Measurements from ENCODE around the gene LIMD2.

LIMD2 gene

GRCh38 chr17:63659850-63660249 is 40.1 kb downstream of the LIMD2 start:
- Histone ChIP-seq H3K4me3 (ENCODE audit: low read length in 2 of 2) (no peak overlapping the region), H3K9me3 (ENCODE audit: control insufficient read depth in 2 of 2, low read length in 2 of 2) (no peaks in the 10 kb centered on the region), H3K36me3 (ENCODE audit: control insufficient read depth in 2 of 2, insufficient read depth in 2 of 2, low read length in 2 of 2) (peaks cover 12 to 15% of the 10 kb centered on the region in 2 donors)

GRCh38 chr17:63658366-63658765 is 41.6 kb downstream of the LIMD2 start:
- no peaks in the 10 kb centered on the region for H3K4me1 ChIP-seq (ENCODE audit: control insufficient read depth in 2 of 2, insufficient read depth in 2 of 2, low read length in 2 of 2)
- no peak overlapping the region for H3K27ac ChIP-seq (ENCODE audit: low read depth in 2 of 2, low read length in 2 of 2)
- no peak overlapping the region for H3K4me3 ChIP-seq (ENCODE audit: low read length in 2 of 2)
- peaks cover 10 to 15% of the 10 kb centered on the region in 2 donors for H3K36me3 ChIP-seq (ENCODE audit: control insufficient read depth in 2 of 2, insufficient read depth in 2 of 2, low read length in 2 of 2)
- no peaks in the 10 kb centered on the region for H3K9me3 ChIP-seq (ENCODE audit: control insufficient read depth in 2 of 2, low read length in 2 of 2)
- H3K9ac ChIP-seq (ENCODE audit: low read depth in 1 of 2, low read length in 2 of 2): no peak overlapping the region
- no peaks in the 10 kb centered on the region for H3K27me3 ChIP-seq (ENCODE audit: control insufficient read depth in 2 of 2, insufficient read depth in 2 of 2, low read length in 2 of 2)

More at GRCh38 chr17:63659850-63660249, 40.1 kb downstream of the LIMD2 start:
- Histone ChIP-seq H3K4me1 (ENCODE audit: control insufficient read depth in 2 of 2, insufficient read depth in 2 of 2, low read length in 2 of 2) (no peaks in the 10 kb centered on the region), H3K9ac (ENCODE audit: low read depth in 1 of 2, low read length in 2 of 2) (no peak overlapping the region), H3K27me3 (ENCODE audit: control insufficient read depth in 2 of 2, insufficient read depth in 2 of 2, low read length in 2 of 2) (no peaks in the 10 kb centered on the region), H3K27ac (ENCODE audit: low read depth in 2 of 2, low read length in 2 of 2) (no peak overlapping the region)

GRCh38 chr17:63657786-63658185 is 42.1 kb downstream of the LIMD2 start:
- Histone ChIP-seq H3K27ac (ENCODE audit: low read depth in 2 of 2, low read length in 2 of 2) (no peak overlapping the region), H3K36me3 (ENCODE audit: control insufficient read depth in 2 of 2, insufficient read depth in 2 of 2, low read length in 2 of 2) (peaks cover 12 to 16% of the 10 kb centered on the region in 2 donors), H3K27me3 (ENCODE audit: control insufficient read depth in 2 of 2, insufficient read depth in 2 of 2, low read length in 2 of 2) (no peaks in the 10 kb centered on the region), H3K4me1 (ENCODE audit: control insufficient read depth in 2 of 2, insufficient read depth in 2 of 2, low read length in 2 of 2) (no peaks in the 10 kb centered on the region), H3K4me3 (ENCODE audit: low read length in 2 of 2) (no peak overlapping the region), H3K9ac (ENCODE audit: low read depth in 1 of 2, low read length in 2 of 2) (no peak overlapping the region), H3K9me3 (ENCODE audit: control insufficient read depth in 2 of 2, low read length in 2 of 2) (no peaks in the 10 kb centered on the region)

- H3K36me3 ChIP-seq (ENCODE audit: control insufficient read depth in 2 of 2, insufficient read depth in 2 of 2, low read length in 2 of 2): peaks cover 7 to 8% of the 10 kb centered on the region in 2 donors
- no peaks in the 10 kb centered on the region for H3K4me1 ChIP-seq (ENCODE audit: control insufficient read depth in 2 of 2, insufficient read depth in 2 of 2, low read length in 2 of 2)
- no peak overlapping the region for H3K9ac ChIP-seq (ENCODE audit: low read depth in 1 of 2, low read length in 2 of 2)
- H3K4me3 ChIP-seq (ENCODE audit: low read length in 2 of 2): no peak overlapping the region
- H3K9me3 ChIP-seq (ENCODE audit: control insufficient read depth in 2 of 2, low read length in 2 of 2): no peaks in the 10 kb centered on the region
- H3K27ac ChIP-seq (ENCODE audit: low read depth in 2 of 2, low read length in 2 of 2): no peak overlapping the region
- no peaks in the 10 kb centered on the region for H3K27me3 ChIP-seq (ENCODE audit: control insufficient read depth in 2 of 2, insufficient read depth in 2 of 2, low read length in 2 of 2)
These were observed 46.9 kb downstream of the LIMD2 start for GRCh38 chr17:63653050-63653449.

GRCh38 chr17:63652106-63652505 is 47.8 kb downstream of the LIMD2 start:
- Histone ChIP-seq H3K27me3 (ENCODE audit: control insufficient read depth in 2 of 2, insufficient read depth in 2 of 2, low read length in 2 of 2) (no peaks in the 10 kb centered on the region), H3K27ac (ENCODE audit: low read depth in 2 of 2, low read length in 2 of 2) (no peak overlapping the region), H3K9me3 (ENCODE audit: control insufficient read depth in 2 of 2, low read length in 2 of 2) (no peaks in the 10 kb centered on the region), H3K9ac (ENCODE audit: low read depth in 1 of 2, low read length in 2 of 2) (no peak overlapping the region), H3K4me3 (ENCODE audit: low read length in 2 of 2) (no peak overlapping the region), H3K36me3 (ENCODE audit: control insufficient read depth in 2 of 2, insufficient read depth in 2 of 2, low read length in 2 of 2) (peaks cover 4 to 8% of the 10 kb centered on the region in 2 donors), H3K4me1 (ENCODE audit: control insufficient read depth in 2 of 2, insufficient read depth in 2 of 2, low read length in 2 of 2) (no peaks in the 10 kb centered on the region)

GRCh38 chr17:63649813-63650212 is 50.1 kb downstream of the LIMD2 start:
- Histone ChIP-seq H3K4me3 (ENCODE audit: low read length in 2 of 2) (no peak overlapping the region), H3K27ac (ENCODE audit: low read depth in 2 of 2, low read length in 2 of 2) (no peak overlapping the region), H3K4me1 (ENCODE audit: control insufficient read depth in 2 of 2, insufficient read depth in 2 of 2, low read length in 2 of 2) (peaks cover 2 to 5% of the 10 kb centered on the region in 2 donors), H3K27me3 (ENCODE audit: control insufficient read depth in 2 of 2, insufficient read depth in 2 of 2, low read length in 2 of 2) (no peaks in the 10 kb centered on the region), H3K9me3 (ENCODE audit: control insufficient read depth in 2 of 2, low read length in 2 of 2) (no peaks in the 10 kb centered on the region), H3K9ac (ENCODE audit: low read depth in 1 of 2, low read length in 2 of 2) (no peak overlapping the region), H3K36me3 (ENCODE audit: control insufficient read depth in 2 of 2, insufficient read depth in 2 of 2, low read length in 2 of 2) (peaks cover 12% of the 10 kb centered on the region in 2 donors)

GRCh38 chr17:63647936-63648335 is 52.0 kb downstream of the LIMD2 start:
- Histone ChIP-seq H3K27ac (ENCODE audit: low read depth in 2 of 2, low read length in 2 of 2) (no peak overlapping the region), H3K36me3 (ENCODE audit: control insufficient read depth in 2 of 2, insufficient read depth in 2 of 2, low read length in 2 of 2) (peaks cover 12% of the 10 kb centered on the region in 2 donors), H3K27me3 (ENCODE audit: control insufficient read depth in 2 of 2, insufficient read depth in 2 of 2, low read length in 2 of 2) (no peaks in the 10 kb centered on the region), H3K9me3 (ENCODE audit: control insufficient read depth in 2 of 2, low read length in 2 of 2) (no peaks in the 10 kb centered on the region), H3K4me3 (ENCODE audit: low read length in 2 of 2) (no peak overlapping the region), H3K9ac (ENCODE audit: low read depth in 1 of 2, low read length in 2 of 2) (no peak overlapping the region), H3K4me1 (ENCODE audit: control insufficient read depth in 2 of 2, insufficient read depth in 2 of 2, low read length in 2 of 2) (peaks cover 2 to 5% of the 10 kb centered on the region in 2 donors)

- Histone ChIP-seq H3K36me3 (ENCODE audit: control insufficient read depth in 2 of 2, insufficient read depth in 2 of 2, low read length in 2 of 2) (peaks cover 6 to 9% of the 10 kb centered on the region in 2 donors), H3K4me1 (ENCODE audit: control insufficient read depth in 2 of 2, insufficient read depth in 2 of 2, low read length in 2 of 2) (peaks cover 2 to 5% of the 10 kb centered on the region in 2 donors), H3K4me3 (ENCODE audit: low read length in 2 of 2) (no peak overlapping the region), H3K27me3 (ENCODE audit: control insufficient read depth in 2 of 2, insufficient read depth in 2 of 2, low read length in 2 of 2) (no peaks in the 10 kb centered on the region), H3K9ac (ENCODE audit: low read depth in 1 of 2, low read length in 2 of 2) (no peak overlapping the region), H3K27ac (ENCODE audit: low read depth in 2 of 2, low read length in 2 of 2) (no peak overlapping the region), H3K9me3 (ENCODE audit: control insufficient read depth in 2 of 2, low read length in 2 of 2) (no peaks in the 10 kb centered on the region)
These were observed 52.7 kb downstream of the LIMD2 start for GRCh38 chr17:63647065-63647725.

GRCh38 chr17:63646488-63646806 is 53.5 kb downstream of the LIMD2 start:
- Histone ChIP-seq H3K27me3 (ENCODE audit: control insufficient read depth in 2 of 2, insufficient read depth in 2 of 2, low read length in 2 of 2) (no peaks in the 10 kb centered on the region), H3K27ac (ENCODE audit: low read depth in 2 of 2, low read length in 2 of 2) (no peak overlapping the region), H3K36me3 (ENCODE audit: control insufficient read depth in 2 of 2, insufficient read depth in 2 of 2, low read length in 2 of 2) (peaks cover 5 to 9% of the 10 kb centered on the region in 2 donors), H3K9ac (ENCODE audit: low read depth in 1 of 2, low read length in 2 of 2) (no peak overlapping the region), H3K4me1 (ENCODE audit: control insufficient read depth in 2 of 2, insufficient read depth in 2 of 2, low read length in 2 of 2) (peaks cover 2 to 5% of the 10 kb centered on the region in 2 donors), H3K9me3 (ENCODE audit: control insufficient read depth in 2 of 2, low read length in 2 of 2) (no peaks in the 10 kb centered on the region), H3K4me3 (ENCODE audit: low read length in 2 of 2) (no peak overlapping the region)

Measured in mucosa of rectum (tissue), 2 donors.